Measurements from ENCODE around the gene FHL2.

DNA sequence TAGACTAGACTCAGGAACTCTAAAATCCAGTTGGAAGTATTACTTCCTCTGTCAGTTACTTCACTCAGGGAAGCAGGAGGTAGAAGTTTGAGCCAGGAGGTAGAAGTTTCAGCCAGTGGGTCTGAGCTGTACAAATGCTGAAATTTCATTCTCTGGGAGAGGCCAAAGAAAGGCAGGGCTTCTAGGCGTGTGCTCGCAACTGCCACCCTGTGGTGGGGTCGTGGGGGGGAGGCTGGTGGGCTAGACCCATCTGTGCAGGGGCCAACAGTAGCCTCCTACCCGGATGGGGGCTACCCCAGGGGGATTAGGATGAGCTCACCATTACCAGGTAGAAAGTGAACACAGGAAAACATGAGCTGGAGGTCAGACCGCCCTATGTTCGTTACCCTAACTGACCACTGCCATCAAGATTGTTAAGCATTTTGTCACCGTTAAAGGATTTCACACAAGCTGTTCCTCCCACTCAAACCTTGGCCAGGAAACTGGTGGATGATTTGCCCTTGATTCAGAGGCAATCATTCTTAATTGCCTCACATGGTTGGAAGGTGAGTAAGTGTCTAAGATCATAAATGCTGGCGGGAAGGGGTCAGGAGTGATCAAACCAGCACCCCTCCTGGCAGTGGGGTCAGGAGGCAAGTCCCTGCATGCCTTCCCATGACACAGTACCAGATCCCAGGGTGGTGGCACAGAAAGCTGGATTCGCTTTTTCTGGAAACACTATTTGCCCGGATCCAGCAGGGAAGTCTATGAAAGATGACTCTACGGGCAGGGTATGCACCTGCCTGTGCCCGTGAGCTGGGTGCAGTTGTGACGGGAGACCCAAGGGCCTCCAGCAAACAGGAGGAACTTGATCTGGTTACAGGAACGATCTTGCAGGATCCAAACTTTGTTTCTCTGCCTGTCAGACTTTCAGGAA, 5.2 kb upstream of the FHL2 start:
- TF ChIP-seq, protein P1, sequence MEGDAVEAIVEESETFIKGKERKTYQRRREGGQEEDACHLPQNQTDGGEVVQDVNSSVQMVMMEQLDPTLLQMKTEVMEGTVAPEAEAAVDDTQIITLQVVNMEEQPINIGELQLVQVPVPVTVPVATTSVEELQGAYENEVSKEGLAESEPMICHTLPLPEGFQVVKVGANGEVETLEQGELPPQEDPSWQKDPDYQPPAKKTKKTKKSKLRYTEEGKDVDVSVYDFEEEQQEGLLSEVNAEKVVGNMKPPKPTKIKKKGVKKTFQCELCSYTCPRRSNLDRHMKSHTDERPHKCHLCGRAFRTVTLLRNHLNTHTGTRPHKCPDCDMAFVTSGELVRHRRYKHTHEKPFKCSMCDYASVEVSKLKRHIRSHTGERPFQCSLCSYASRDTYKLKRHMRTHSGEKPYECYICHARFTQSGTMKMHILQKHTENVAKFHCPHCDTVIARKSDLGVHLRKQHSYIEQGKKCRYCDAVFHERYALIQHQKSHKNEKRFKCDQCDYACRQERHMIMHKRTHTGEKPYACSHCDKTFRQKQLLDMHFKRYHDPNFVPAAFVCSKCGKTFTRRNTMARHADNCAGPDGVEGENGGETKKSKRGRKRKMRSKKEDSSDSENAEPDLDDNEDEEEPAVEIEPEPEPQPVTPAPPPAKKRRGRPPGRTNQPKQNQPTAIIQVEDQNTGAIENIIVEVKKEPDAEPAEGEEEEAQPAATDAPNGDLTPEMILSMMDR (IDR thresholded peaks at IDR 0.05) = no peak
- no peak for TF ChIP-seq POLR2A (IDR thresholded peaks at IDR 0.05)
